CD4-positive, alpha-beta T cell (primary cell): ENCODE results near the gene PRKAR2B. TPM values are rescaled to one million over a fixed set of nuclear protein-coding genes. Genes with fewer than 3 reads are reported as not detected.

Experiments used
- ATAC-seq: fragments of 200-7000 bp; cut with Tn5 transposase; one replicate; pipeline ENCODE4 v1.10.0; 2022; ENCODE audit warnings: mild to moderate bottlenecking; ENCODE audit not compliant: poor library complexity
- CTCF ChIA-PET: fragments of 350-600 bp; sonication (Branson Sonifier 250); formaldehyde crosslinking; loops from one replicate; lab custom pipeline; 2021; ENCODE audit warnings: antibody characterized with exemption, inconsistent platforms; lab: Charles Lee
- POLR2A ChIA-PET: fragments of 350-600 bp; sonication (Branson Sonifier 250); formaldehyde crosslinking; loops from one replicate; lab custom pipeline; 2021; ENCODE audit warnings: antibody characterized with exemption, inconsistent platforms; lab: Charles Lee
- DNase-seq, 14 experiments: peaks; one replicate each; pipeline ENCODE4 v3.0.0-alpha.2; 2013 to 2020; ENCODE audit warnings: mixed read lengths in 2 of 14
- H3K27ac ChIP-seq, 2 donors: one replicate each; pipeline versions ENCODE4 v1.5.1 to v1.7.0; 2013; ENCODE audit warnings: low read length in 2 of 2, low read depth in 1 of 2, mild to moderate bottlenecking in 1 of 2
- H3K27me3 ChIP-seq, 2 experiments: 1 replicate in 1 of 2; 2 replicates in 1 of 2; pipeline versions ENCODE4 v1.6.1 to v1.7.0; 2013; ENCODE audit warnings: low read length in 2 of 2, control low read depth in 1 of 2, mild to moderate bottlenecking in 1 of 2, moderate library complexity in 1 of 2; ENCODE audit not compliant: insufficient read depth in 2 of 2, control insufficient read depth in 1 of 2
- H3K36me3 ChIP-seq: one replicate; pipeline ENCODE4 v1.6.1; 2013; ENCODE audit warnings: low read length, control low read depth; ENCODE audit not compliant: insufficient read depth
- H3K4me1 ChIP-seq: one replicate; pipeline ENCODE4 v1.6.1; 2013; ENCODE audit warnings: low read length, control low read depth; ENCODE audit not compliant: insufficient read depth
- H3K4me3 ChIP-seq: one replicate; pipeline ENCODE4 v1.5.1; 2013; ENCODE audit warnings: mild to moderate bottlenecking, low read length, moderate library complexity
- H3K9me3 ChIP-seq, 2 experiments: 1 replicate in 1 of 2; 2 replicates in 1 of 2; pipeline versions ENCODE4 v1.6.1 to v1.7.0; 2013; ENCODE audit warnings: low read length in 2 of 2, mild to moderate bottlenecking in 2 of 2, control low read depth in 1 of 2, moderate library complexity in 1 of 2; ENCODE audit not compliant: control insufficient read depth in 1 of 2, insufficient read depth in 1 of 2
- H3K27ac Mint-ChIP-seq: one replicate; pipeline ENCODE4 v1.8.0; 2020; ENCODE audit warnings: mixed read lengths
- H3K27me3 Mint-ChIP-seq: one replicate; pipeline ENCODE4 v1.8.0; 2021; ENCODE audit warnings: mixed read lengths
- H3K36me3 Mint-ChIP-seq: one replicate; pipeline ENCODE4 v1.8.0; 2021; ENCODE audit warnings: low read depth, mixed read lengths
- H3K4me1 Mint-ChIP-seq: one replicate; pipeline ENCODE4 v1.8.0; 2021; ENCODE audit warnings: low read depth, mixed read lengths
- H3K4me3 Mint-ChIP-seq: one replicate; pipeline ENCODE4 v1.8.0; 2020; ENCODE audit warnings: mild to moderate bottlenecking, mixed read lengths
- H3K9me3 Mint-ChIP-seq: one replicate; pipeline ENCODE4 v1.8.0; 2020; ENCODE audit warnings: mixed read lengths
- CTCF ChIP-seq: fragments of 200-600 bp; IDR thresholded peaks from one replicate; pipeline ENCODE4 v1.8.0; 2022; ENCODE audit warnings: antibody characterized with exemption, mild to moderate bottlenecking
- intact Hi-C, 2 experiments: fragments of 100-400 bp; cut with DNase I in 1 of 2; cut with micrococcal nuclease in 1 of 2; formaldehyde crosslinking; loops; one replicate each; pipeline versions ENCODE4 v1.15.1 to v1.9.0; 2023 to 2025; cut with DNase I, micrococcal nuclease
- total RNA-seq, 174 experiments: library from RNA in 2 of 174; stranded (reverse) in 2 of 174; gene quantifications; one replicate each; pipeline ENCODE4 v1.2.3 and lab custom pipeline; 2021 to 2026

The PRKAR2B gene
- total RNA-seq, 2 experiments from 2014 or later = 0.41 to 0.42 TPM

GRCh38 chr7:107103369-107103768, 58.9 kb downstream of the PRKAR2B start:
- Histone ChIP-seq H3K27ac (no peak overlapping the region), H3K36me3 (no peaks in the 10 kb centered on the region), H3K4me3 (no peak overlapping the region), H3K27me3 (no peaks in the 10 kb centered on the region), H3K9me3 (peaks cover 0 to 11% of the 10 kb centered on the region in 2 experiments), H3K4me1 (peaks cover 5% of the 10 kb centered on the region)
- Mint-ChIP-seq H3K36me3 (peaks cover 7% of the 10 kb centered on the region), H3K4me1 (peaks cover 4% of the 10 kb centered on the region), H3K27me3 (peaks cover 12% of the 10 kb centered on the region), H3K9me3 (no peaks in the 10 kb centered on the region), H3K27ac (no peak overlapping the region), H3K4me3 (no peak overlapping the region)
- ATAC-seq (peak; percentile 24), DNase-seq (peak in 3 of 14 experiments; percentile 22 to 28 (median 23))
- TF ChIP-seq CTCF = no peak
- CTCF ChIA-PET = interaction anchor here (1.5 kb wide), 1 partner anchor 10 kb away, joined by 3 read pairs; no protein-coding TSS in a partner anchor
- POLR2A ChIA-PET = no interaction called here
- intact Hi-C loops = no loop called here

- Mint-ChIP-seq H3K4me1 (peaks cover 4% of the 10 kb centered on the region), H3K27ac (no peak overlapping the region), H3K36me3 (peaks cover 6% of the 10 kb centered on the region), H3K9me3 (no peaks in the 10 kb centered on the region), H3K27me3 (peaks cover 12% of the 10 kb centered on the region), H3K4me3 (no peak overlapping the region)
- ATAC-seq (no peak), DNase-seq (no peak)
- H3K27ac ChIP-seq = no peak overlapping the region
- peaks cover 0 to 1% of the 10 kb centered on the region in 2 experiments for H3K9me3 ChIP-seq
- intact Hi-C loops = no loop called here
- H3K27me3 ChIP-seq = no peaks in the 10 kb centered on the region
- no peak for TF ChIP-seq CTCF
- ChIA-PET POLR2A (no interaction called here), CTCF (no interaction called here)
- H3K4me1 ChIP-seq = peaks cover 5% of the 10 kb centered on the region
- no peak overlapping the region for H3K4me3 ChIP-seq
- no peaks in the 10 kb centered on the region for H3K36me3 ChIP-seq
Measured at GRCh38 chr7:107104801-107105200, 60.3 kb downstream of the PRKAR2B start.

- peaks cover 4% of the 10 kb centered on the region for H3K4me1 Mint-ChIP-seq
- no peaks in the 10 kb centered on the region for H3K36me3 Mint-ChIP-seq
- H3K4me1 ChIP-seq = peaks cover 5% of the 10 kb centered on the region
- ChIA-PET POLR2A (no interaction called here), CTCF (no interaction called here)
- DNase-seq = no peak
- H3K27ac Mint-ChIP-seq = no peak overlapping the region
- H3K36me3 ChIP-seq = no peaks in the 10 kb centered on the region
- TF ChIP-seq CTCF = no peak
- no peaks in the 10 kb centered on the region for H3K27me3 ChIP-seq
- ATAC-seq = no peak
- no peak overlapping the region for H3K4me3 ChIP-seq
- H3K9me3 Mint-ChIP-seq = no peaks in the 10 kb centered on the region
- H3K4me3 Mint-ChIP-seq = no peak overlapping the region
- no peak overlapping the region for H3K27ac ChIP-seq
- intact Hi-C loops = no loop called here
- peaks cover 12% of the 10 kb centered on the region for H3K27me3 Mint-ChIP-seq
- no peaks in the 10 kb centered on the region for H3K9me3 ChIP-seq
Measured at GRCh38 chr7:107105591-107106245, 61.2 kb downstream of the PRKAR2B start.
